SK-N-MC (cell line): ENCODE measurements around the gene PPP2R2C.

Source experiments
- EZH2 ChIP-seq: fragments of 200-600 bp; sonication (generic); IDR thresholded peaks from one replicate; pipeline ENCODE4 v1.6.1; 2017; ENCODE audit warnings: antibody characterized with exemption
- POLR2AphosphoS5 ChIP-seq: IDR thresholded peaks from 2 replicates; pipeline ENCODE4 v1.6.1; 2012; ENCODE audit warnings: mild to moderate bottlenecking, low read depth, low read length, borderline replicate concordance

DNA sequence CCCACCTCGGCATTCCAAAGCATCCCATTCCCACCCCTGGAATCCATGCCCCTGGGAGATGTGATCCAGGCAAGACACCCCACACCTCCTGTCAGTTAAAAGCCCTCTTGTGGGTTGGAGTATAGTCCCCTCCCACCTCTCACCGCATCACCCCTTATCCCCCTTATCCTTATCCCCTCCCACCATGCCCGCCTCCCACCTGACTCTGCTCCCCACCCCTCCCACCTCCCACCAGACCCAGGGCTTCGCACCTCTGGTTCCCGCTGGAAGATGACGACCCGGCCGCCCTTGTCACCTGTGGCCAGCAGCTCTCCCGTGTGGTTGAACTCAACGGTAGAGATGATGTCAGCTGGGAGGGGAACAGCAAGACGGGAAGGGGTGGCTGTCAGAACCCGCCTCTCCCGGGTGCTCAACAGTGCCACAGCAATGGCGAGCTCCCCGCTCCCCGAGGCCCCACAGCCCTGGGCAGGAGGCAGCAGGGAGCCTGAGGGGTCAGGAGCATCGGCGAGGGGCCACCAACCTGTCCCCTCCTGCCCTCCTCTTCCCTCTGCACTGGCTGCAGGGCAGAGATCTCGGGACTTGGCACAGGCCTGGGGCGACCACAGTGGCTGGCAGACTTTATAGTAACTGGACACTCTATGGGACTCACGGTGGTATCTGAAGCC, 91.5 kb downstream of the PPP2R2C start:
- TF ChIP-seq EZH2 (no peak), POLR2AphosphoS5 (no peak)
